IMR-90 (cell line): ENCODE results near the gene ESR2. TPM values are rescaled to one million over a fixed set of nuclear protein-coding genes. Genes with fewer than 3 reads are reported as not detected.

ENCODE experiments used
- ATAC-seq: fragments of 200-7000 bp; cut with Tn5 transposase; 2 replicates; pipeline ENCODE4 v1.9.1; 2020; ENCODE audit warnings: low read depth, mild to moderate bottlenecking, moderate library complexity
- BruUV-seq: library from RNA; stranded (reverse); fragments of 400-500 nt; replicated peaks from 2 replicates; lab custom pipeline; 2021; lab: Mats Ljungman, UMichigan
- CTCF ChIA-PET: fragments of 300-600 bp; formaldehyde crosslinking; extraction: SDS; loops from one replicate; lab custom pipeline; 2021; ENCODE audit warnings: antibody characterized with exemption; lab: Yijun Ruan, JAX
- POLR2A ChIA-PET: fragments of 300-600 bp; sonication (Branson Sonifier 250); formaldehyde crosslinking; loops from one replicate; lab custom pipeline; 2022; ENCODE audit warnings: antibody characterized with exemption; ENCODE audit not compliant: unreplicated experiment; lab: Charles Lee
- DNase-seq: peaks from one replicate; pipeline ENCODE4 v3.0.0; 2013
- H2AFZ ChIP-seq: replicated peaks from 2 replicates; pipeline ENCODE3; 2013; ENCODE audit warnings: low read length, mild to moderate bottlenecking; ENCODE audit not compliant: poor library complexity
- H2AK5ac ChIP-seq: 2 replicates; pipeline ENCODE4 v1.6.1; 2013; ENCODE audit warnings: low read depth, low read length, inconsistent platforms
- H2AK9ac ChIP-seq: replicated peaks from 2 replicates; pipeline ENCODE3; 2013; ENCODE audit warnings: mild to moderate bottlenecking, low read depth, low read length, moderate library complexity; ENCODE audit not compliant: poor library complexity
- H2BK120ac ChIP-seq: 2 replicates; pipeline ENCODE4 v1.6.1; 2013; ENCODE audit warnings: low read depth, low read length, inconsistent platforms
- H2BK15ac ChIP-seq: 3 replicates; pipeline ENCODE4 v1.6.1; 2013; ENCODE audit warnings: low read depth, low read length, inconsistent platforms
- H2BK20ac ChIP-seq: 2 replicates; pipeline ENCODE4 v1.6.1; 2013; ENCODE audit warnings: low read depth, mild to moderate bottlenecking, inconsistent platforms, low read length, moderate library complexity
- H2BK5ac ChIP-seq: 2 replicates; pipeline ENCODE4 v1.6.1; 2013; ENCODE audit warnings: mild to moderate bottlenecking, low read depth, low read length, inconsistent platforms; ENCODE audit not compliant: poor library complexity, severe bottlenecking
- H3K14ac ChIP-seq: replicated peaks from 2 replicates; pipeline ENCODE4 v1.6.1; 2013; ENCODE audit warnings: low read depth, low read length, inconsistent platforms
- H3K18ac ChIP-seq: 2 replicates; pipeline ENCODE4 v1.6.1; 2013; ENCODE audit warnings: low read depth, low read length, control low read depth
- H3K23ac ChIP-seq: 2 replicates; pipeline ENCODE4 v1.6.1; 2013; ENCODE audit warnings: low read depth, low read length, inconsistent platforms
- H3K27ac ChIP-seq: 2 replicates; pipeline ENCODE4 v1.5.1; 2013; ENCODE audit warnings: mild to moderate bottlenecking, control low read depth, low read length; ENCODE audit not compliant: insufficient read depth
- H3K27me3 ChIP-seq: 2 replicates; pipeline ENCODE4 v1.6.1; 2013; ENCODE audit warnings: low read length; ENCODE audit not compliant: control insufficient read depth, insufficient read depth
- H3K36me3 ChIP-seq: 2 replicates; pipeline ENCODE4 v1.6.1; 2013; ENCODE audit warnings: low read length, mixed read lengths; ENCODE audit not compliant: control insufficient read depth, insufficient read depth
- H3K4ac ChIP-seq: 2 replicates; pipeline ENCODE4 v1.6.1; 2013; ENCODE audit warnings: low read depth, low read length, inconsistent platforms
- H3K4me1 ChIP-seq: 2 replicates; pipeline ENCODE4 v1.6.1; 2013; ENCODE audit warnings: low read length, mixed read lengths; ENCODE audit not compliant: control insufficient read depth, insufficient read depth
- H3K4me2 ChIP-seq: 2 replicates; pipeline ENCODE4 v1.6.1; 2013; ENCODE audit warnings: low read depth, mild to moderate bottlenecking, control low read depth, low read length, moderate library complexity
- H3K4me3 ChIP-seq: 2 replicates; pipeline ENCODE4 v1.5.1; 2013; ENCODE audit warnings: low read depth, mild to moderate bottlenecking, control low read depth, low read length, moderate library complexity; ENCODE audit not compliant: insufficient read depth
- H3K56ac ChIP-seq: 2 replicates; pipeline ENCODE4 v1.6.1; 2013; ENCODE audit warnings: low read length, inconsistent platforms; ENCODE audit not compliant: insufficient read depth; ENCODE audit errors: extremely low read depth
- H3K79me1 ChIP-seq, 2 experiments: 2 replicates each; pipeline ENCODE4 v1.6.1; 2013; ENCODE audit warnings: low read length in 2 of 2, inconsistent platforms in 1 of 2, low read depth in 1 of 2
- H3K9ac ChIP-seq: 2 replicates; pipeline ENCODE4 v1.6.1; 2013; ENCODE audit warnings: low read depth, low read length, control low read depth
- H3K9me1 ChIP-seq: 2 replicates; pipeline ENCODE4 v1.6.1; 2013; ENCODE audit warnings: low read length, inconsistent platforms; ENCODE audit not compliant: insufficient read depth
- H3K9me3 ChIP-seq: 2 replicates; pipeline ENCODE4 v1.6.1; 2013; ENCODE audit warnings: low read length; ENCODE audit not compliant: control insufficient read depth, insufficient read depth
- H4K20me1 ChIP-seq: 2 replicates; pipeline ENCODE4 v1.6.1; 2013; ENCODE audit warnings: low read length, inconsistent platforms; ENCODE audit not compliant: insufficient read depth
- H4K5ac ChIP-seq: 2 replicates; pipeline ENCODE4 v1.6.1; 2013; ENCODE audit warnings: mild to moderate bottlenecking, low read depth, low read length, control low read depth
- H4K8ac ChIP-seq, 2 experiments: 2 replicates each; pipeline ENCODE4 v1.6.1; 2013; ENCODE audit warnings: low read depth in 2 of 2, low read length in 2 of 2, control low read depth in 1 of 2, inconsistent platforms in 1 of 2
- H4K91ac ChIP-seq: 2 replicates; pipeline ENCODE4 v1.6.1; 2013; ENCODE audit warnings: low read depth, low read length, inconsistent platforms; ENCODE audit not compliant: insufficient read depth
- CEBPB ChIP-seq: IDR thresholded peaks from 2 replicates; pipeline ENCODE4 v1.6.1; 2012; ENCODE audit warnings: low read depth, low read length, improper control_type of control experiment
- NFE2L2 ChIP-seq: fragments of 150-350 bp; IDR thresholded peaks from 2 replicates; pipeline ENCODE4 v1.6.1; 2016; ENCODE audit warnings: low read depth, mild to moderate bottlenecking, low read length
- RCOR1 ChIP-seq: IDR thresholded peaks from 2 replicates; pipeline ENCODE4 v1.6.1; 2012; ENCODE audit warnings: mild to moderate bottlenecking, low read length, improper control_type of control experiment; ENCODE audit not compliant: insufficient replicate concordance
- WGBS, 2 experiments: methylation state at CpG; one replicate each; pipeline versions ENCODE4 v1.1.5 to v1.1.7; 2013; ENCODE audit warnings: missing lambda C conversion rate in 2 of 2; ENCODE audit not compliant: insufficient read length in 1 of 2; ENCODE audit errors: extremely low coverage in 2 of 2; 5-methylcytosine and 5-hydroxymethylcytosine counted together
- dilution Hi-C: fragments of 300-500 bp; cut with HindIII; formaldehyde crosslinking; loops from one replicate; pipeline ENCODE4 v1.14.3; 2018; ENCODE audit warnings: low sequenced_read_pairs; ENCODE audit not compliant: unreplicated experiment
- in situ Hi-C: fragments of 300-500 bp; cut with MboI; formaldehyde crosslinking; loops from 3 replicates; pipeline ENCODE4 v1.14.3; 2019; ENCODE audit warnings: low sequenced_read_pairs, inconsistent platforms, mixed read lengths
- intact Hi-C: fragments of 100-400 bp; cut with micrococcal nuclease; formaldehyde crosslinking; loops from 2 replicates; pipeline ENCODE4 v1.10.0; 2022
- polyA plus RNA-seq, 3 experiments: library from polyadenylated mRNA; depleted of rRNA; stranded (reverse); fragments of >200 nt; gene quantifications; 2 replicates each; pipeline ENCODE4 v1.2.3, GENCODE V29; 2012; ENCODE audit warnings: low replicate concordance in 1 of 3
- total RNA-seq: library from RNA; depleted of rRNA; stranded (reverse); fragments of >200 nt; gene quantifications from 2 replicates; pipeline ENCODE4 v1.2.3, GENCODE V29; 2012

The ESR2 gene
- total and polyA plus RNA-seq, 2 of the 4 experiments (the other 2 are of a cell fraction): under 0.01 to 0.03 TPM

DNA sequence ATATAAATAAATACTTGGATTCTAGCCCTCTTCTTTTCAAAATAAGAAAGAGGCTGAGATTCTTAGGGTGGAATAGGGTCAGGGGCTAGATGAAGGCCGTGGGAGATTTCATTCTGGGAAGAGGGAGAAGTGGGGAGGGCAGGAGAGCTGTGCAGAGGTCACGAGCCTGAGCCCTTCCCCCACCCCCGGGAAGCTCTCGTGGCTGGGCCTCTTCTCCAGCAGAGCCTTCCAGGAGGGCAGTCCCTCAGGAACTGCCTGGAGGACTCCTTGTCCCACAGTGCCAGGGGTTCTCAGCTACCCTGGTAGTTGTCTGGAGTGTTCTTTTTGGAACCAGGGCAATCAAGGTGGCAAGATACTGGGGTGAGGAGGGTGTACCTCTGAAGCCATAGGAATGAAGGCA is 94.0 kb downstream of the ESR2 start:
- Histone ChIP-seq H3K14ac (peak overlapping the region; percentile 65; the same call in 1 of the 2 replicates), H3K9me1 (no peaks in the 10 kb centered on the region; the same call in 1 of the 2 replicates), H3K79me1 (no peaks in the 10 kb centered on the region), H3K4me2 (no peak overlapping the region; the same call in 1 of the 2 replicates), H2BK5ac (no peak overlapping the region), H3K4me3 (no peak overlapping the region), H2BK120ac (peak overlapping the region; percentile 30), H4K20me1 (no peaks in the 10 kb centered on the region), H4K8ac (peak overlapping the region in 1 of 2 experiments; percentile 26; a peak in 1 of 4 replicates), H3K36me3 (no peaks in the 10 kb centered on the region; the same call in 1 of the 2 replicates), H3K9ac (no peak overlapping the region), H2AK9ac (no peak overlapping the region), H3K18ac (peak overlapping the region; percentile 62; the same call in 1 of the 2 replicates), H3K4ac (no peak overlapping the region; the same call in 1 of the 2 replicates), H4K91ac (no peak overlapping the region), H2BK20ac (no peak overlapping the region), H3K56ac (no peak overlapping the region), H2BK15ac (no peak overlapping the region), H4K5ac (peak overlapping the region; percentile 83; the same call in 1 of the 2 replicates), H3K4me1 (peaks cover 7% of the 10 kb centered on the region; the same call in 1 of the 2 replicates), H3K27ac (no peak overlapping the region), H3K23ac (no peak overlapping the region), H2AK5ac (no peak overlapping the region; the same call in 1 of the 2 replicates), H3K9me3 (no peaks in the 10 kb centered on the region), H2AFZ (peak overlapping the region; percentile 37), H3K27me3 (no peaks in the 10 kb centered on the region)
- dilution Hi-C loops (no loop called here), in situ Hi-C loops (no loop called here), intact Hi-C loops (no loop called here)
- TF ChIP-seq RCOR1: no peak
- TF ChIP-seq NFE2L2: no peak
- TF ChIP-seq CEBPB: no peak
- ChIA-PET CTCF (no interaction called here), POLR2A (no interaction called here)
- no peak for ATAC-seq
- DNase-seq: no peak
- no TSS peak for BruUV-seq
- no CpG with 5 or more reads among the region's 4 CpGs for WGBS, 2 experiments
